ENCODE data around the gene KIF6.

DNA sequence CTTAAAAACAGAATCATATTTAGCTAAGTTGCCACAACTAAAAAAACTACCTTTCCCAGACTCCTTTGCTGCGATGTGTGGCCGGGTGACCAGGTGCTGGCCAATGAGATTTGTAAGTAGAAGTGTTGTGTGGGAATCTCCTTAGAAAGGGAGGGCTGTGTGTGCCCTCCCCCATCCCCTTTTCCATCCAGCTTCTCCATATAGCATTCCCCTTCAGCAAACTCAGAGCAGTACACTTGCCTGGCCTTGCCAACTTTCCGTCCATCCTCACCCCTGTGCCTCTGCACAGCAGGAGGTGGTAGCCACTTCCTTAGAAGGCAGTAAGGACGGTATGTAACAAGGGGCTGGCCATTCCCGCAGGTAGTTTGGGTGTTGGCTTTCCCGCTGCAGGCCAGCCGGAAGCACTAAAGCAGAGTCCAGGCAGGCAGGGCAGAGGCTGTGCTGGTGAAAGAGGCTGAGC, 380.4 kb downstream of the KIF6 start:
- no peak for TF ChIP-seq CTCF (IDR thresholded peaks at IDR 0.05 in 2 of 3, conservative IDR thresholded peaks at IDR 0.05 in 1 of 3; ENCODE audit: borderline replicate concordance in 1 of 3, insufficient read depth in 1 of 3, low read depth in 2 of 3, low read length in 2 of 3)
- no peak for TF ChIP-seq EZH2 (IDR thresholded peaks at IDR 0.05)
- TF ChIP-seq JUND (IDR thresholded peaks at IDR 0.05), result no peak
- TF ChIP-seq TCF7L2 (IDR thresholded peaks at IDR 0.05; ENCODE audit: borderline replicate concordance, extremely low read depth, insufficient read depth, insufficient read length), result no peak
- TF ChIP-seq SRF (IDR thresholded peaks at IDR 0.05; ENCODE audit: low read depth), result no peak
- TF ChIP-seq POLR2AphosphoS5 (IDR thresholded peaks at IDR 0.05; ENCODE audit: low read depth, low read length), result no peak
- TF ChIP-seq CEBPB (IDR thresholded peaks at IDR 0.05; ENCODE audit: low read depth), result no peak
- TF ChIP-seq ELF1 (IDR thresholded peaks at IDR 0.05; ENCODE audit: borderline replicate concordance, low read depth), result no peak
- TF ChIP-seq EGR1 (IDR thresholded peaks at IDR 0.05; ENCODE audit: low read depth), result no peak
